Caco-2 (cell line): ENCODE data around the gene NT5C1B. TPM values are rescaled to one million over a fixed set of nuclear protein-coding genes. Genes with fewer than 3 reads are reported as not detected.

Experiments
- BruUV-seq: library from RNA; stranded (reverse); fragments of 400-500 nt; replicated peaks from 2 replicates; lab custom pipeline; 2021; lab: Mats Ljungman, UMichigan
- CTCF ChIA-PET: fragments of 300-600 bp; sonication (Branson Sonifier 250); formaldehyde crosslinking; loops from one replicate; lab custom pipeline; 2022; ENCODE audit warnings: antibody characterized with exemption; lab: Charles Lee
- POLR2A ChIA-PET: fragments of 300-600 bp; sonication (Branson Sonifier 250); formaldehyde crosslinking; loops from one replicate; lab custom pipeline; 2022; ENCODE audit warnings: antibody characterized with exemption; lab: Charles Lee
- DNase-seq, 2 experiments: peaks; one replicate each; pipeline versions ENCODE4 v3.0.0 to v3.0.0-alpha.2; 2020 to 2022
- H3K27me3 ChIP-seq: replicated peaks from 2 replicates; pipeline ENCODE4 v1.6.0; 2011; ENCODE audit warnings: low read length; ENCODE audit not compliant: control insufficient read depth, insufficient read depth
- H3K36me3 ChIP-seq: 2 replicates; pipeline ENCODE4 v1.5.1; 2011; ENCODE audit warnings: low read length; ENCODE audit not compliant: control insufficient read depth, insufficient read depth
- H3K4me1 ChIP-seq: fragments of 250-450 bp; sonication (Bioruptor Pico); 2 replicates; pipeline ENCODE4 v1.5.1; 2020; ENCODE audit warnings: mild to moderate bottlenecking
- H3K4me3 ChIP-seq: 2 replicates; pipeline ENCODE4 v1.5.1; 2011; ENCODE audit warnings: low read depth, mild to moderate bottlenecking, control low read depth, low read length
- H3K9me3 ChIP-seq: fragments of 250-450 bp; sonication (Bioruptor Pico); 2 replicates; pipeline ENCODE4 v1.5.1; 2020; ENCODE audit warnings: mild to moderate bottlenecking, moderate library complexity
- H3K27ac Mint-ChIP-seq: one replicate; pipeline ENCODE4 v1.8.0; 2022; ENCODE audit warnings: mixed read lengths; ENCODE audit not compliant: unreplicated experiment
- H3K27me3 Mint-ChIP-seq: one replicate; pipeline ENCODE4 v1.8.0; 2022; ENCODE audit warnings: mixed read lengths; ENCODE audit not compliant: insufficient read depth, unreplicated experiment
- H3K36me3 Mint-ChIP-seq: one replicate; pipeline ENCODE4 v1.8.0; 2022; ENCODE audit warnings: mild to moderate bottlenecking, mixed read lengths; ENCODE audit not compliant: insufficient read depth, unreplicated experiment
- H3K4me1 Mint-ChIP-seq: one replicate; pipeline ENCODE4 v1.8.0; 2022; ENCODE audit warnings: low read depth, mixed read lengths; ENCODE audit not compliant: unreplicated experiment
- H3K4me3 Mint-ChIP-seq: one replicate; pipeline ENCODE4 v1.8.0; 2022; ENCODE audit warnings: mild to moderate bottlenecking, moderate library complexity, mixed read lengths; ENCODE audit not compliant: unreplicated experiment
- H3K9me3 Mint-ChIP-seq: one replicate; pipeline ENCODE4 v1.8.0; 2022; ENCODE audit warnings: mixed read lengths; ENCODE audit not compliant: unreplicated experiment
- intact Hi-C: fragments of 100-400 bp; cut with micrococcal nuclease; formaldehyde crosslinking; loops from one replicate; pipeline ENCODE4 v1.10.0; 2022; ENCODE audit not compliant: unreplicated experiment
- total RNA-seq: library from RNA; stranded (reverse); gene quantifications from 2 replicates; pipeline ENCODE4 v1.2.3, GENCODE V29; 2022
- TF ChIP-seq, protein P1 (sequence below), 2 experiments: fragments of 200-600 bp in 1 of 2; IDR thresholded peaks; 1 replicate in 1 of 2; 2 replicates in 1 of 2; pipeline versions ENCODE4 v1.5.1 to v1.8.0; 2011 to 2022; ENCODE audit warnings: antibody characterized with exemption in 1 of 2, control low read depth in 1 of 2, inconsistent platforms in 1 of 2, low read depth in 1 of 2, low read length in 1 of 2, mild to moderate bottlenecking in 1 of 2, moderate library complexity in 1 of 2; ENCODE audit not compliant: insufficient read depth in 1 of 2, severe bottlenecking in 1 of 2, unreplicated experiment in 1 of 2

NT5C1B gene
- total RNA-seq, 1 experiment from 2014 or later, result not detected

DNA sequence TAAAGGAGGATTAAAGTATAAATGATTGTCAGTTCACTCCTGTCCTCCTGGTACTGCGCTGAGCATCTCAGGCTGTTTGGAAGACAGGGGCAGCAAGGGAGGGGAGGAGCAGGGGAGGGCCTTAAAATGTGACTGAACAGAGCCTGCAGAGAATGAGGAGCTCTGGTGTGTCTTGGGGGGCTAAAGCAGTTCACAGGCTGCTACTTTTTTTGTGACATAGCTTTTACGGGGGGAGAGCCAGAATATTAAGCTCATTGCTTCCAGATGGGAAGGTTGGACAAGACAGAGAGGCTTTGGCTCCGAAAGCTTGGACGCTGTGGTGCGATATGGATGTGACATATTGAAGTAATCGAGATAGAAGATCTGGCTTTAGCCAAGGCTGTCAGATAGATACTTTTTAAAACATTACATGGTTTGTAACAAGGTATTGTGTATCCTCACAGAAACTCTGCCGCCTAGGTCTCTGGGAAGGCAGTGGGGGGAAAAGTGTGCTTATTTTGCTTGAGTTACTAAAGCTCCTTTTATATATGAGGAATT, 69.4 kb downstream of the NT5C1B start:
- POLR2A ChIA-PET, result no interaction called here
- CTCF ChIA-PET, result interaction anchor here (1.3 to 1.6 kb wide), 4 partner anchors 41 to 1227 kb away, joined by 4 to 5 read pairs (median 4); partner anchors contain the start of gene RDH14
- intact Hi-C loops, result loop anchor here (1.0 to 2.0 kb wide), 6 partner anchors 40 to 1343 kb away; partner anchors contain the start of gene RDH14
- TF ChIP-seq, protein P1, sequence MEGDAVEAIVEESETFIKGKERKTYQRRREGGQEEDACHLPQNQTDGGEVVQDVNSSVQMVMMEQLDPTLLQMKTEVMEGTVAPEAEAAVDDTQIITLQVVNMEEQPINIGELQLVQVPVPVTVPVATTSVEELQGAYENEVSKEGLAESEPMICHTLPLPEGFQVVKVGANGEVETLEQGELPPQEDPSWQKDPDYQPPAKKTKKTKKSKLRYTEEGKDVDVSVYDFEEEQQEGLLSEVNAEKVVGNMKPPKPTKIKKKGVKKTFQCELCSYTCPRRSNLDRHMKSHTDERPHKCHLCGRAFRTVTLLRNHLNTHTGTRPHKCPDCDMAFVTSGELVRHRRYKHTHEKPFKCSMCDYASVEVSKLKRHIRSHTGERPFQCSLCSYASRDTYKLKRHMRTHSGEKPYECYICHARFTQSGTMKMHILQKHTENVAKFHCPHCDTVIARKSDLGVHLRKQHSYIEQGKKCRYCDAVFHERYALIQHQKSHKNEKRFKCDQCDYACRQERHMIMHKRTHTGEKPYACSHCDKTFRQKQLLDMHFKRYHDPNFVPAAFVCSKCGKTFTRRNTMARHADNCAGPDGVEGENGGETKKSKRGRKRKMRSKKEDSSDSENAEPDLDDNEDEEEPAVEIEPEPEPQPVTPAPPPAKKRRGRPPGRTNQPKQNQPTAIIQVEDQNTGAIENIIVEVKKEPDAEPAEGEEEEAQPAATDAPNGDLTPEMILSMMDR (IDR thresholded peaks at IDR 0.05; ENCODE audit: insufficient read depth in 1 of 2, low read depth in 1 of 2, low read length in 1 of 2, severe bottlenecking in 1 of 2, unreplicated experiment in 1 of 2), result no peak
- Mint-ChIP-seq H3K9me3 (no peaks in the 10 kb centered on the region), H3K27me3 (peaks cover 3% of the 10 kb centered on the region), H3K27ac (no peak overlapping the region), H3K36me3 (no peaks in the 10 kb centered on the region), H3K4me1 (no peaks in the 10 kb centered on the region), H3K4me3 (no peak overlapping the region)
- H3K4me3 ChIP-seq, result no peak overlapping the region
- no peaks in the 10 kb centered on the region for H3K27me3 ChIP-seq
- DNase-seq, result no peak
- no TSS peak for BruUV-seq
- 0 out of 2 replicates have a peak, but pooled peaks cover 4% of the 10 kb centered on the region for H3K4me1 ChIP-seq
- H3K9me3 ChIP-seq, result no peaks in the 10 kb centered on the region
- H3K36me3 ChIP-seq, result no peaks in the 10 kb centered on the region; the same call in 1 of the 2 replicates

DNA sequence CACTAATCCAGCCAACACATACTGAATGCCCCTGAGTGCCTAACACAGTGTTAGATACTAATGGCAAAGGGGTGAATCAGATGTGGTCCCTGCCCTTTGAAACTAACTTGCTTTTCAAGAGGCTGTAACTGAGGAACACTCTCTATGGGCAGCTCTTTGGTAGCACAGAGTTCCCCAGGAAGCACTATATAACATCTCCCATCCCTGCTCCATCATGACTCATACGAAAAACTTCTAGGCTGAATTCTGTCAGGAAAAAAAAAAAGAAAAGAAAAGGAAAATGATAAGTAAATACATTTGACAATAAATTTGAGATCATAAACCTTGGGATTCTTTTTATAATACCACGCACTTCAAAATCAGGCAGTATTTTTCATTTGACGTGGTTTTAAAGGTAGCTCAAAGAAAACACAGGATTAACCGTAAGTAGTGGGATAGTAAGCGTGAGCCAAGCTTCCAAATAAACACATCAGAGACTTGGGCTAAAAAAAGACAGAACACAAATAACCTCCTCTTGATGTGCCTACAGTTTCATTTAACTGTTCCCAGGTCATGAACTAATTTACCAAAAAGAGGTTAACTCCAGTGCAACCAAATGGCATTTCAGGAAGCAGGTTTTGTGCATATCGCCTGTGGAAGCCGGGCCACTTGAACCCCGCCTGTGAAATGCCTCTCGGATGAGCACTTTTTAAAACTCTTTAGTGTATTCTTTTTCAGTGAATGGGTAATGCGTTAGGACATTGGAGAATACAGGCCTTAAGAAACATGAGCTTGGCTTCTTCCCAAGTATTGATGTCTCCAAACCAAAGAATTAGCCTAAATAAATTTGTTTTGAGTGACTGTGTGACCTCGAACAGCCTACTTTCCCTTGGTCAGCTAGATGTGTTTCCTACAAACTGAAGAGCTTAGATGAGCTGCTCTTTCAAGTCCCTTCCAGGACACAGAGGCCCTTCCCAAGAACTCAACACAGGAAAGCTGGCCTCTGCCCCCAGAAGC, 71.0 kb downstream of the NT5C1B start:
- Histone ChIP-seq H3K27me3 (no peaks in the 10 kb centered on the region), H3K36me3 (no peaks in the 10 kb centered on the region; the same call in 1 of the 2 replicates), H3K4me1 (0 out of 2 replicates have a peak, but pooled peaks cover 4% of the 10 kb centered on the region), H3K9me3 (no peaks in the 10 kb centered on the region), H3K4me3 (no peak overlapping the region)
- BruUV-seq, result no TSS peak
- no peak for DNase-seq
- no peak overlapping the region for H3K4me3 Mint-ChIP-seq
- intact Hi-C loops, result no loop called here
- TF ChIP-seq, protein P1 (IDR thresholded peaks at IDR 0.05; ENCODE audit: insufficient read depth in 1 of 2, low read depth in 1 of 2, low read length in 1 of 2, severe bottlenecking in 1 of 2, unreplicated experiment in 1 of 2), result no peak
- ChIA-PET CTCF (interaction anchor here (0.6 to 0.7 kb wide), 2 partner anchors 34 to 1472 kb away, joined by 3 to 4 read pairs; no protein-coding TSS in a partner anchor), POLR2A (interaction anchor here (0.5 kb wide), 1 partner anchor 52 kb away, joined by 3 read pairs; no protein-coding TSS in a partner anchor)
- peaks cover 3% of the 10 kb centered on the region for H3K27me3 Mint-ChIP-seq
- H3K9me3 Mint-ChIP-seq, result no peaks in the 10 kb centered on the region
- no peak overlapping the region for H3K27ac Mint-ChIP-seq
- H3K4me1 Mint-ChIP-seq, result no peaks in the 10 kb centered on the region
- H3K36me3 Mint-ChIP-seq, result no peaks in the 10 kb centered on the region

DNA sequence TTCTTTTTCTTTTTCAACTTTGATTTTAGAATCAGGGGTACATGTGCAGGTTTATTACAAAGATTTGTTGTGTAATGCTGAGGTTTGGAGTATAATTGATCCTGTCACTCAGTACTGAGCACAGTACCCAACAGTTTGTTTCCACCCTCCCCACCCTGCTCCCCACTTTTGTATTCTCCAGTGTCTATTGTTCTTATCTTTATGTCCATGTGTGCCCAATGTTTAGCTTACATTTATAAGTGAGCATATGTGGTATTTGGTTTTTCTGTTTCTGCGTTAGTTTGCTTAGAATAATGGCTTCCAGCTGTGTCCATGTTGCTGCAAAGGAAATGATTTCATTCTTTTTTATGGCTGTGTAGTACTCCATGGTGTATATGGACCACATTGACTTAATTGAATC, 72.0 kb downstream of the NT5C1B start:
- 0 out of 2 replicates have a peak, but pooled peaks cover 2% of the 10 kb centered on the region for H3K4me1 ChIP-seq
- H3K9me3 ChIP-seq, result no peaks in the 10 kb centered on the region
- Mint-ChIP-seq H3K27me3 (peaks cover 3% of the 10 kb centered on the region), H3K9me3 (no peaks in the 10 kb centered on the region), H3K4me3 (no peak overlapping the region), H3K4me1 (no peaks in the 10 kb centered on the region), H3K36me3 (no peaks in the 10 kb centered on the region), H3K27ac (no peak overlapping the region)
- TF ChIP-seq, protein P1 (IDR thresholded peaks at IDR 0.05; ENCODE audit: insufficient read depth in 1 of 2, low read depth in 1 of 2, low read length in 1 of 2, severe bottlenecking in 1 of 2, unreplicated experiment in 1 of 2), result no peak
- no peaks in the 10 kb centered on the region for H3K27me3 ChIP-seq
- no peak overlapping the region for H3K4me3 ChIP-seq
- no TSS peak for BruUV-seq
- no peak for DNase-seq
- intact Hi-C loops, result no loop called here
- POLR2A ChIA-PET, result interaction anchor here (0.5 kb wide), 1 partner anchor 53 kb away, joined by 3 read pairs; no protein-coding TSS in a partner anchor
- CTCF ChIA-PET, result interaction anchor here (0.6 to 0.7 kb wide), 2 partner anchors 35 to 1471 kb away, joined by 3 to 4 read pairs; no protein-coding TSS in a partner anchor
- H3K36me3 ChIP-seq, result no peaks in the 10 kb centered on the region; the same call in 1 of the 2 replicates
